ENCODE data around the gene SNAPC4. TPM values are rescaled to one million over a fixed set of nuclear protein-coding genes. Genes with fewer than 3 reads are reported as not detected.
"Not testable (repeated sequence)": the region's sequence is repeated elsewhere in the genome, so short reads cannot be mapped to it uniquely, and the experiment has no call there.

The SNAPC4 gene
- total and polyA plus RNA-seq, 2 of the 8 experiments (the other 6 are each of a cell fraction or from before 2014, with no cell fraction given) = 6.9 to 18.1 TPM

- not testable (repeated sequence) for H3K4me3 ChIP-seq (ENCODE audit: extremely low read depth in 1 of 4, insufficient read depth in 2 of 4, low read depth in 3 of 4, low read length in 4 of 4); H2BK15ac ChIP-seq (ENCODE audit: low read length); DNase-seq (ENCODE audit: low read depth in 1 of 2, low spot score in 2 of 2); H4K20me1 ChIP-seq (replicated peaks in 1 of 2; ENCODE audit: control insufficient read depth in 1 of 2, insufficient read depth in 2 of 2, low read length in 2 of 2); H3K4me2 ChIP-seq (ENCODE audit: insufficient read depth in 1 of 2, low read depth in 2 of 2, low read length in 2 of 2); H3K79me2 ChIP-seq (ENCODE audit: control insufficient read depth in 1 of 2, insufficient read depth in 2 of 2, low read length in 2 of 2); H3K27ac ChIP-seq (ENCODE audit: low read depth, low read length); H4K5ac ChIP-seq (ENCODE audit: insufficient read length, low read depth, low read length); H2AFZ ChIP-seq (ENCODE audit: low read length); H3K23me2 ChIP-seq (ENCODE audit: low read depth, low read length); H3K56ac ChIP-seq (replicated peaks; ENCODE audit: insufficient read length, low read depth, low read length); H4K8ac ChIP-seq (ENCODE audit: extremely low read depth, insufficient read depth, low read length); H3K14ac ChIP-seq (ENCODE audit: insufficient read length); H2BK20ac ChIP-seq (ENCODE audit: low read length); H2BK12ac ChIP-seq (ENCODE audit: low read depth, low read length); H3K18ac ChIP-seq (ENCODE audit: extremely low read depth, low read length); H2BK5ac ChIP-seq (ENCODE audit: low read depth, low read length); H3K4ac ChIP-seq (replicated peaks; ENCODE audit: insufficient read length, low read depth, low read length); H3K9ac ChIP-seq (replicated peaks in 1 of 4; ENCODE audit: extremely low read depth in 1 of 4, low read depth in 3 of 4, low read length in 3 of 4); H2BK120ac ChIP-seq (replicated peaks; ENCODE audit: low read depth, low read length); H2AK5ac ChIP-seq (ENCODE audit: low read depth, low read length); H3K9me3 ChIP-seq (ENCODE audit: insufficient read depth in 2 of 2, low read depth in 1 of 2, low read length in 1 of 2); H3K79me1 ChIP-seq (ENCODE audit: low read depth, low read length); H3K23ac ChIP-seq (ENCODE audit: insufficient read length); H3K4me1 ChIP-seq (replicated peaks in 1 of 4; ENCODE audit: control insufficient read depth in 3 of 4, insufficient read depth in 4 of 4, low read length in 3 of 4); FAIRE-seq; H4K91ac ChIP-seq (replicated peaks; ENCODE audit: insufficient read length, low read length); H3K27me3 ChIP-seq (replicated peaks in 1 of 4; ENCODE audit: control insufficient read depth in 3 of 4, extremely low read depth in 1 of 4, insufficient read depth in 3 of 4, low read length in 3 of 4)
- WGBS, 2 experiments (ENCODE audit: extremely low coverage in 1 of 2, insufficient coverage in 1 of 2, insufficient read length in 1 of 2, insufficient replicate concordance in 2 of 2, low coverage in 1 of 2, low lambda C conversion rate in 2 of 2, missing lambda C conversion rate in 1 of 2) = 93% methylated on average over 7 of the region's 7 CpGs; no CpG with 5 or more reads in 1 of the 2 experiments
- peaks cover 16 to 33% (median 28%) of the 10 kb centered on the region in 4 experiments; a peak in 7 of 8 replicates for H3K36me3 ChIP-seq (ENCODE audit: control insufficient read depth in 2 of 4, insufficient read depth in 4 of 4, low read length in 3 of 4)
- ChIA-PET CTCF (ENCODE audit: partially characterized antibody) (interaction anchor here (0.6 to 2.3 kb wide), 6 partner anchors 9 to 40 kb away, joined by 3 to 12 read pairs (median 5); no protein-coding TSS in a partner anchor), POLR2A (ENCODE audit: partially characterized antibody) (interaction anchor here (0.9 to 4.0 kb wide), 17 partner anchors 9 to 146 kb away, joined by 3 to 26 read pairs (median 3); partner anchors contain the start of genes ENTR1 and PMPCA)
Measured at GRCh38 chr9:136425367-136425766, 25.4 kb upstream of the SNAPC4 start.
